Activated T-cell treated with anti-CD3 and anti-CD28 coated beads, Interleukin-2, amount 50 U/mL, for 4 hours (primary cell): ENCODE measurements around the gene MRGPRE. TPM values are rescaled to one million over a fixed set of nuclear protein-coding genes. Genes with fewer than 3 reads are reported as not detected.

Experiments used
- ATAC-seq, 2 donors: fragments of 200-7000 bp; cut with Tn5 transposase; one replicate each; pipeline ENCODE4 v1.10.0; 2021
- DNase-seq: peaks from one replicate; pipeline ENCODE4 v3.0.0-alpha.2; 2020
- H3K27me3 Mint-ChIP-seq: one replicate; pipeline ENCODE4 v1.8.0; 2021; ENCODE audit warnings: low read depth, mixed read lengths
- H3K36me3 Mint-ChIP-seq: one replicate; pipeline ENCODE4 v1.8.0; 2022; ENCODE audit warnings: mixed read lengths; ENCODE audit not compliant: insufficient read depth
- H3K4me1 Mint-ChIP-seq: one replicate; pipeline ENCODE4 v1.8.0; 2021; ENCODE audit warnings: low read depth, mixed read lengths
- H3K4me3 Mint-ChIP-seq: one replicate; pipeline ENCODE4 v1.8.0; 2021; ENCODE audit warnings: mild to moderate bottlenecking, moderate library complexity, mixed read lengths
- H3K9me3 Mint-ChIP-seq: one replicate; pipeline ENCODE4 v1.8.0; 2021; ENCODE audit warnings: mixed read lengths
- total RNA-seq, 3 donors: library from RNA; stranded (reverse); gene quantifications; one replicate each; pipeline ENCODE4 v1.2.1, GENCODE V29; 2021

Gene MRGPRE
- total RNA-seq, 3 donors from 2014 or later = not detected

DNA sequence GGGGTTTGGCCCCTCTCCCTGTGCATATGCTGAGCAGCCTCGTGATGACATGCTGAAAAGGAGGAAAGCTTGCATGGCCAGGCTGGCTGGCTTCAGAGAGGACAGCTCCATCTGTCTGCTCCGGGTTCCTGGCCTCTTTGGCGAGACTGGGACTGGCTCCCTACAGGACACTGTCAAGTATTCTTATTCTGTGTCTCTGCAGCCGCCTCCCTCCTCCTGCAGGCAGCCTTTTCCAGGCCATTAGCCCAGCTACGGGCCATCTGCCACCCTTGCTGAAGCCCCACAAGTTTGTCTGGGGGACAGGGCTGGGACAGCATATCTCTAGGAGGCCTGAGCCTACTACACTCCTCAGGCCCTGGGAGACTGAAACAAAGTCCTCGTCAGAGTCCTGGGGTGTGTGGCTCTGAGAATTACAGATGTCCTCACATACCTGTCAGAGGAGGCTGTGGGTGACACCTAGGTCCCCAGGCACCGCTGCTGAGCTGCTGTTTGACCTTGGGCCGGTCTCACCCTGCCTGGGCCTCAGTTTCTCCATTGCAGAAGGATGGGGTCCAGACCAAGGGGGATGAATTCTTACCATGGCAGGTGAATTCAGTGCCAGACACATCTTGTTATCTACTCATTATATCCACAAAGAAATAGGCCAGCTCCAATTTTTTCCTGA is 24.6 kb downstream of the MRGPRE start:
- peaks cover 5% of the 10 kb centered on the region for H3K27me3 Mint-ChIP-seq
- H3K9me3 Mint-ChIP-seq = peaks cover 13% of the 10 kb centered on the region
- peaks cover under 1% of the 10 kb centered on the region for H3K4me1 Mint-ChIP-seq
- no peaks in the 10 kb centered on the region for H3K36me3 Mint-ChIP-seq
- ATAC-seq (no peak), DNase-seq (no peak)
- H3K4me3 Mint-ChIP-seq = no peak overlapping the region

DNA sequence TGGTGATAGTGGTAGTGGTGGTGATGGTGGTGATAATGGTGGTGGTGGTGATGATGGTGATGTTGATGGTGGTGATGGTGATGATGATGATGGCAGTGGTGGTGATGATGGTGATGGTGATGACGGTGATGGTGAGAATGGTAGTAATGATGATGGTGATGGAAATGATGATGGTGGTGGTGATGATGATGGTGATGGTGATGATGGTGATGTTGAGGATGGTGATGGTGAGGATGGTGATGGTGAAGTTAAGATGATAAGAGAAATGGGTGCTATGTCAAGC is 25.4 kb downstream of the MRGPRE start:
- Mint-ChIP-seq H3K9me3 (peaks cover 10% of the 10 kb centered on the region), H3K4me1 (peaks cover 2% of the 10 kb centered on the region), H3K36me3 (no peaks in the 10 kb centered on the region), H3K27me3 (peaks cover 10% of the 10 kb centered on the region), H3K4me3 (no peak overlapping the region)
- no peak for DNase-seq
- ATAC-seq = no peak

DNA sequence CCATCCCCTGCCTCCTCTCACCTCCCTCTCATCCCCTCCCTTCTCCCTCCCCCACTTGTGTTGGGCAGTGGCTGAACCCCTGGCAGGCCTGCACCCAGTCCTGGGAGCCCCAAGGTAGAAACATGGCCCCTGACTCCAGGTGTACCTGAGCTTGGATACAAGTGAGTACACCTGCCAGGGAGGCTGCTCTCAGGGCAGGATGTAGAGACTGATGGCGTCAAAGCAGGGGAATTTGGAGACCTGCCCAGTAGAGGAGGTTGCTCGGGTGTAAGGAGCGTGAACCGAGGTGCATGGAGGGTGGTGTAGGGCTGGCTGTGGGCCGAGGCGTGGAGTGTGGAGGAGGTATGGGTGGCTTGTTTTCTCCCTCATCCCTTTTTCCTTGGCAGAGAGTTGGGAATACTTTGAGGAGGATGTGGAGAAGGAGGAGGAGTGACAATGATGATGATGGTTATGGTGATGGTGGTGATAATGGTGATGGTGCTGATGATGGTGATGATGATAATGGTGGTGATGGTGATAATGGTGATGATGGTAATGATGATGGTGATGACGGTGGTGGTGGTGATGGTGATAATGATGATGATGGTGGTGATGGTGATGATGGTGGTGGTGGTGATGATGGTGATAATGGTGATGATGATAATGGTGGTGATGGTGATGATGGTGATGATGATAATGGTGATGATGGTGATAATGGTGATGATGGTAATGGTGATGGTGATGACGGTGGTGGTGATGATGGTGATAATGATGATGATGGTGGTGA is 25.9 kb downstream of the MRGPRE start:
- Mint-ChIP-seq H3K4me1 (peaks cover 2% of the 10 kb centered on the region), H3K27me3 (peaks cover 14% of the 10 kb centered on the region), H3K36me3 (no peaks in the 10 kb centered on the region), H3K4me3 (no peak overlapping the region), H3K9me3 (peaks cover 5% of the 10 kb centered on the region)
- ATAC-seq = no peak
- DNase-seq = no peak

DNA sequence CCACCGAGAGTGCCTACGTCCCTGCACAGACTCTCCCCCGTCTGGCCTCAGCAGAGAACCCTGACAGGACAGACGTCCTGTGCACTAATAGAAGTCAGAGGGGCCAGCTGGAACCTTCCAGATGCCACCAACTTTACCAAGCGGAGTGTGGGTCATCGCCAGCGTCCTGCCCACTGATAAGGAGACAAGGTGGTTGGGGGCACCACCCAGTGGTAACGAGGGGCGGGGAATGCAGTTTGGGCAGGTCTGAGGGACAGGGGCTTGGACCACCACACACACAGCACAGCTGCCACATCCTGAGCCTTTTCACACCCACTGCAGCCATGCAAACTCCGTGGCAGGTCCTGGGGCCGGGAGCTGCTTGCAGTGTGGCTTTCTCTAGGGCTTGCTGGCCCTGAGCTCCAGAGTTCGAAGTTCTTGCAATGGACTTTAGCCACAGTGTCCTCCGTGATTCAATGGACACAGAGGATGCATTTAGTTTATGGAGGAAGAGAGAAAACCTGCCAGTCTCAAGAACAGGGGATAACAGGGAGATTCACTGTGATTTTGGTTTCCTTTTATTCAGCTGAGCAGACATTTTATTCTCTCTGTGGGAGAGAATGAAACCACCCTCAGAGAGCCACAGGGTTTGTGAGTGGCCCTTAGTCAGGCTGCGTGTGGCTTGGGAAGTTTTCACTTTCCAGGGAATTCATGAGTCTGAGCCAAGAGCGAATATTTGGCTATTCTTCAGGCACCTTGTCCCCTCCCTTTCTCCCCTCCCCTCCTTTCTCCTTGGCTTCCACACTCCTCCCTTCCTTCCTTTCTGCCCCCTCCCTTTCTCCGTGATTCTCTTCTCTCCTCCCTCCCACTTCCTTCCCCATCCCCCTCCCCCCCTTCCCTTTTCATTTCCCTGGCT is 26.7 kb downstream of the MRGPRE start:
- Mint-ChIP-seq H3K36me3 (no peaks in the 10 kb centered on the region), H3K4me1 (peaks cover 2% of the 10 kb centered on the region), H3K27me3 (peaks cover 17% of the 10 kb centered on the region), H3K4me3 (peak overlapping the region; percentile 1), H3K9me3 (no peaks in the 10 kb centered on the region)
- DNase-seq (no peak), ATAC-seq (no peak)

DNA sequence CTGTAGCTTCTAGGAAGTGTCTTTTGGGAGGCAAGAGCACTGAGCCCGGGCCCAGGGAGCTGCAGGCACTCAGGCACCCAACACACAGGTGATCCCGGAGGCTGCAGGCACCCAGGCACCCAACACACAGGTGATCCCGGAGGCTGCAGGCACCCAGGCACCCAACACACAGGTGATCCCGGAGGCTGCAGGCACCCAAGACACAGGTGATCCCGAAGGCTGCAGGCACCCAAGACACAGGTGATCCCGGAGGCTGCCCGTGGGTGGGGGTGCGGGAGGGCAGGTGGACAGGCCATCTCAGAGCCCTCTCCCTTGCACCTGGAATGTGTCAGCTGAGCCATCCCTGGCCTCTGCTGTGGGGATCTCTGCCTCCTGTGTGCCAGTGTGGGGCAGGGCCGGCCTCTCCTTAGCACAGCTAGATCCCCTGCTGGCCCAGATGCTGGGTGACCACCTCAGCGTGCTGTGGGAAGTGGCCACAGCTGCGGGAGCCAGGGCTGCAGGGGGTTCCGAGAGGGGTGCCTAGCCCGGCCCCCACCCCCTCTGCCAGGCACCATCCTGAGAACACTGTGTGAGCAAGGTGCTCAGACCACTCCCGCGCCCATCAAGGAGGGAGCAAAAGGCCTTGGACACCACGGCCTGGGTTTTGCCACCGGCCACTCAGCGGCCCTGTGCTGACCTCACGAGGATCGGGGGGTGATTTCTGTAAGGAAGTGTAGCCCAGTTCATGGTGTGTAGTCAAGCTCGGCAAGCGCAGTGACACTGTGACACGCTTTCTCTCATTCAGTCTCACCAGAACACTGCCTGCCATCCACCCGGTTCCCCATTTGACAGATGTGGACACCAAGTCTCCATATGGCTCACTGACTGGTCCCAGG is 27.8 kb downstream of the MRGPRE start:
- DNase-seq (no peak), ATAC-seq (no peak)
- Mint-ChIP-seq H3K36me3 (no peaks in the 10 kb centered on the region), H3K4me3 (no peak overlapping the region), H3K9me3 (no peaks in the 10 kb centered on the region), H3K4me1 (peaks cover 2% of the 10 kb centered on the region), H3K27me3 (peaks cover 17% of the 10 kb centered on the region)

DNA sequence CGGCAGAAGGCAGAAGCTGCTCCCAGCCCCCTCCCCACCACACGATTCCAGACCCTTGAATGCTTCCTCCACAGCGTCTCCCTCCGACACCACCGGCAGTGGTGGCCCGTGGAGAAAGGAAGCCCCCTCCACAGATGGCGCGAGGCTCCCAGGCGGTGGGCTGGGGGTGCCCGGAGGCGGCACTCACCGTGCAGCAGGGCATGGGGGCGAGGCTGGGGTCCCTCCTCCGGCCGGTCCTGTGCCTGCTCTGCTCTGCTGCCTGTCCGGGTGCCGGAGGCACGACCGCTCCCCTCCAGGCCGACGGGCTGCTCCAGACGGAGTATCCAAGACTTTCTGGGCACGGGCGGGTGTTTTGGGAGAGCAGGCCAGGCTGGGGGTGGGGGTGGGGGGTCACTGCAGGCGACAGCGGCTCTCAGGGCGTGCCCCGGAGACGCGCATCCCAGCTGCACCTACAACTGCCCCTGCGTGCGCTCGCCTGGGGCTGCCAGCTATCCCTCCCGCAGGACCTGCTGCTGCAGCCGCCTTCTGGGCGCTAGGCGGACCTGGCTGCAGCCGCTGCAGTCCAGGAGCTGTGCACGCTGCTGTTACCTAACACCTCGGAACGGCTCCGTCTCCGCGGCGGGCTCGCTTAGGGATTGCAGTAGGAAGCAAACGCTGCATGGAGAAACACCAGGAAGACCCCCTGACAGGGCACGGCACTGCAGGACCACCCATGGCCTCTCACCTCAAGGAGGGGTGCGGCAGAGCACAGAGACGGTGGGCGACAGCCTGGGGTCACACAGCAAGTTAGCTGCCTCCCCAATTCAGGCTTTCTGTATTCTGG is 28.8 kb downstream of the MRGPRE start:
- Mint-ChIP-seq H3K4me3 (no peak overlapping the region), H3K4me1 (peaks cover 2% of the 10 kb centered on the region), H3K36me3 (no peaks in the 10 kb centered on the region), H3K9me3 (no peaks in the 10 kb centered on the region), H3K27me3 (peaks cover 17% of the 10 kb centered on the region)
- DNase-seq (no peak), ATAC-seq (no peak)

DNA sequence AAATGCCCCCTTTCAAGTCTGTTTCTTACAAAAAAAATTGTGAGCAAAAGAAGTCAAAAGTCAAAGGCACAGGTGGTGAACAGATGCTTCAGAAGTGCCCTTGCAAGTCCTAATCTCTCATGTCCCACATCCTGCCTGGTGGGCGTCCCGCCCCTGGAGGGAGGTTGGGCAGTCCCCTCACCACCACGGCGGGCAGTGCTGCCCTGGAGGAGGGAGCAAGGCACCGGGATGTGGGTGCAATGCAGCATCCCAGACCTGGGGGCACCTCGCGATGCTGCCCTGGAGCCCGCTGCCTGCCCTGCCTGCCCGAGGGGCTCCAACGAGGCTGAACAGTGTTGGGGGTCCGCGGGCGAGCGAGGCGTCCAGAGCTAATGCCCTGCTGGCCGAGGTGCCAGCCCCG is 29.5 kb downstream of the MRGPRE start:
- H3K9me3 Mint-ChIP-seq = no peaks in the 10 kb centered on the region
- DNase-seq (no peak), ATAC-seq (peak; percentile 16 to 38)
- H3K4me3 Mint-ChIP-seq = no peak overlapping the region
- peaks cover 17% of the 10 kb centered on the region for H3K27me3 Mint-ChIP-seq
- H3K4me1 Mint-ChIP-seq = peaks cover 2% of the 10 kb centered on the region
- no peaks in the 10 kb centered on the region for H3K36me3 Mint-ChIP-seq

DNA sequence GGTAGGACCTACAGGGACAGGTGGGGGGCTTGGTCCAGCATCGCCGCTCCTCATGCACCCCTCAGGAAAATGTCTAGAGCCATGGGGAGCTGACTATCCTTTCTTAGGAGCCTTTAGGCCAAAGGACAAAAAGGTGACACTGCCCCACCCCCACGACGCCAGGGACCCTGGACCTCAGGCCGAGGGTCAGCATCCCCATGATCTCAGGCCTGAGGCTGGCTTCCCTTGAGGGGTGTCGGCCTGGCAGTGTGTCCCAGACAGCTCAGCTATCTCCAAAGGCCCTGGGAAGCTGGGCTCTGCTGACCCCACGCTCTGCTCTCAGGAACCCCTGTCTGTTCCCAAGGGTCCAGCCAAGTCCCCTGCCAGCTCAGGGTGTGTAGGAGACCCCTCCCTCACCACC is 29.9 kb downstream of the MRGPRE start:
- Mint-ChIP-seq H3K27me3 (peaks cover 17% of the 10 kb centered on the region), H3K4me1 (peaks cover 2% of the 10 kb centered on the region), H3K36me3 (no peaks in the 10 kb centered on the region), H3K4me3 (no peak overlapping the region), H3K9me3 (no peaks in the 10 kb centered on the region)
- ATAC-seq (no peak), DNase-seq (no peak)

DNA sequence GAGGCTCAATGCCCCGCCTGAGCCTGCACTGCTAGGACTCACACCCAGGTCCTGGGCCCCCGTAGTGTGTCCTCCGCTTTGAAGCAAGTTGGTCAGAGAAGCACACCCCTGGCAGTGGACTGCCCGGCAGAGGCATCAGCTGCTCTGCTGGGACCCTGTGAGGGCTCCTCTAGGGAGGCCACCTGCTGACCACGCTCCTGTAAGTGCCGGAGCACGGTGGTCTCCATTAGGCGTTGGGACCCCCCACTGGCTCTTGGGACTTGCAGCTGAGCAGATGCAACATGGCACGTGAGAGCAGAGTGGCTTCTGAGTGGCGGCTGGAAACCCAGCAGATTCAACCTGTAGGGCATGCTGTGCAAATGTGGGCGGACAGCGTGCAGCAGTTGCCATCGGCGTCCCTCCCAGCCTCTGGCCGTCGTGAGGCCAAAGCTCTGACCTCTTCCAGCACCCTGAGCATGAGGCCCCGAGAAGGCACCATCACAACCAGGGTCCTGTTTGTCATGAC is 30.5 kb downstream of the MRGPRE start:
- Mint-ChIP-seq H3K36me3 (no peaks in the 10 kb centered on the region), H3K4me1 (peaks cover 2% of the 10 kb centered on the region), H3K9me3 (no peaks in the 10 kb centered on the region), H3K4me3 (no peak overlapping the region), H3K27me3 (peaks cover 17% of the 10 kb centered on the region)
- DNase-seq = no peak
- no peak for ATAC-seq

DNA sequence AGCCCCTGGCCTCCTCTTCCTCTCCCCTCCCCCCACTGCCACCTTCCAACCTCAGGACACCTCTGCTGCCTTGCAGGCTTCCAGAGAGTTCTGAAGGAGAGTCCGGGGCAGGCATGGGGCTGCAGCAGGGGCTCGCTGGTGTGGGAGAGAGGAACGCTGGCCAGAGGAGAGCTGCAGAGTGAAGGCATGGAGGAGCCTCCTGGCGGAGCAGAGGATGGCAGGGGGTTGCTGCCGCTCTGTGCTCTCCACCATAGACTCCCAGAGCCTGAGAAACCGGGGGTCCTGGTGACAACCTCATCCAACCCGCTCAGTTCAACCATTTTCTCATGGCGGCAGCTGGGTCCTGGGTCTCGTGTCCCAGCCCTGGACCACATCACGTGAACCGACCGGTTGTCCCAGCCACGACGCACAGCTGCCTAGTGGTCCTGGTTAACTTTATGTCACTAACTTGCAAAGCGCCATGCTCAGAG is 31.1 kb downstream of the MRGPRE start:
- no peak for DNase-seq
- Mint-ChIP-seq H3K36me3 (no peaks in the 10 kb centered on the region), H3K27me3 (peaks cover 17% of the 10 kb centered on the region), H3K4me1 (peaks cover 2% of the 10 kb centered on the region), H3K4me3 (no peak overlapping the region), H3K9me3 (no peaks in the 10 kb centered on the region)
- ATAC-seq = no peak

DNA sequence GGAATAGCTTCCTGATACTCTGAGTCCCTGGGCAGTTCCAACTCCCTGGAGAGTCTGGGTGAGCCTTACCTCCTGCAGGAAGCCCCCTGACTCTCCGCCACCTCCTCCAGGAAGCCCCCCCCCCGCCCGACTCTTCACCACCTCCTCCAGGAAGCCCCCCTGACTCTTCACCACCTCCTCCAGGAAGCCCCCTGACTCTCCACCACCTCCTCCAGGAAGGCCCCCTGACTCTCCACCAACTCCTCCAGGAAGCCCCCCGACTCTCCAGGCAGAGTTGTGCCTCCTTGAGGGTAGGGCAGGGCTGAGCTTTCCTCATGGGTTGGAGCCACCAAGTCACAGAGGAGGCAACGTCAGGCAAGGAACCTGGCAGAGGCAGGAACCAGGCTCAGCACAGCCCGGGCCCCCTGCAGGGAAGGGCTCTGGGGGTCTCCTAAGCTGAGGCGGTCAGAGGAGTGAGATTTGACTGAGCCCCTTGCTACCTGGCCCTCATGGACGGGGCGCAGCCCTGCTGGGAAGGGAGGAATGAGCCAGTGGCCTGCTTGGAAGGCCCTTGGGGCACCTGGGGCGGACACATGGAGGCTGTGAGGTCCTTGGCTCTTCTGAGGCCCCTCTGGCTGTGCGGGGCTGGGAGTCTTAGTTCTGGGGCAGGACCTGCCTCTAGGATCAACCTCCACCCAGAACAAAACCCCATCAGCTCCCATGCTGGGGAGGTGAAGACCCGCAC is 31.7 kb downstream of the MRGPRE start:
- no peak for DNase-seq
- no peak for ATAC-seq
- Mint-ChIP-seq H3K27me3 (peaks cover 17% of the 10 kb centered on the region), H3K4me3 (no peak overlapping the region), H3K4me1 (peaks cover 2% of the 10 kb centered on the region), H3K9me3 (no peaks in the 10 kb centered on the region), H3K36me3 (no peaks in the 10 kb centered on the region)

DNA sequence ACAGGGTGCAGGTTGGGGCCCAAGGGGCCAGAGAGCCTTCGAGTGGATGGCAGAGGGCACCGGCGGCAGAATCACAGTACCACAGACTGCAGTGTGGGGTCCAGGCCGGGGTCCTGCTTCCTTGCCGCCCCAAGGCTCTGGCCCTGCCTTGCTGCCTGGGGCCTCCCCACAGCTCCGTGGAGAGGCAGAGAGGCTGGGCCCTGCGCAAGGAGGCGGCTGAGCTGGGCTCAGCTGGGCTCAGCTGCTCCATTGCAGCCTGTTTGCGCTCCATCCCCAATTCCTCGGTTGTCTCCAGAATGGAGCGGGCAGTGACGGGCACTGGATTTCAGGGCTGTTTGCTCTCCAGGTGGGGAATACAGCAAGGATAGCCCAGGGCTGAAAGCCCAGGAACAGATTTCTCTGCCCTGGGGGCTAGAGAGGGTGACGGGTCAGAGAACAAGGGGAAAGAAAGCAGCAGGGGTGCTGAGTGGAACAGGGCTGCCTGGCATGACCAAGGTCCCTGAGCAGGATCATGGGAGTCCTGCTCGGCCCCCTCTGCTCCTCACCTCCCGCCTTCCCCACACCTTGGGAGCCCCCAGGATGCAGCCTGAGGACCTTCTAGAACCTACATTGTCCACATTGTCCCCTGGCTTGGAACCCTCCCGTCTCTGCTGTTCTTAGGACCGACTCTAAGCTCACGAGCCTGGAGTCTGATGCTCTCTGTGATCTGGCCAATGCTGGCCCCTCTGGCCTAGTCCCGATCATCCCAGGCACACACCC is 32.5 kb downstream of the MRGPRE start:
- Mint-ChIP-seq H3K4me3 (no peak overlapping the region), H3K27me3 (peaks cover 17% of the 10 kb centered on the region), H3K36me3 (no peaks in the 10 kb centered on the region), H3K4me1 (peaks cover 2% of the 10 kb centered on the region), H3K9me3 (no peaks in the 10 kb centered on the region)
- no peak for ATAC-seq
- DNase-seq = no peak
